Testis (tissue), 3 donors: ENCODE measurements around the gene EFNA3. TPM values are rescaled to one million over a fixed set of nuclear protein-coding genes. Genes with fewer than 3 reads are reported as not detected.

Experiments
- DNase-seq: peaks from one replicate; pipeline ENCODE4 v3.0.0-alpha.2; 2019
- H3K27ac ChIP-seq, 2 donors: fragments of 200-600 bp; sonication (generic); one replicate each; pipeline ENCODE4 v1.5.1; 2019
- H3K27me3 ChIP-seq: fragments of 200-600 bp; sonication (generic); one replicate; pipeline ENCODE4 v1.5.1; 2019
- H3K36me3 ChIP-seq: fragments of 200-600 bp; sonication (generic); one replicate; pipeline ENCODE4 v1.5.1; 2017; ENCODE audit warnings: low read depth; ENCODE audit errors: missing control alignments
- H3K4me1 ChIP-seq: fragments of 200-600 bp; sonication (generic); one replicate; pipeline ENCODE4 v1.5.1; 2019
- H3K4me3 ChIP-seq, 2 donors: fragments of 200-600 bp; sonication (generic); one replicate each; pipeline ENCODE4 v1.5.1; 2017 to 2019
- H3K9me3 ChIP-seq: fragments of 200-600 bp; sonication (generic); one replicate; pipeline ENCODE4 v1.5.1; 2017
- POLR2A ChIP-seq: fragments of 450-650 bp; IDR thresholded peaks from one replicate; pipeline ENCODE4 v1.6.1; 2017; ENCODE audit warnings: antibody characterized with exemption, mild to moderate bottlenecking, moderate library complexity
- WGBS, 2 donors: methylation state at CpG; one replicate each; pipeline ENCODE4 v1.1.5; 2018; 5-methylcytosine and 5-hydroxymethylcytosine counted together
- intact Hi-C: fragments of 100-400 bp; cut with DNase I; formaldehyde crosslinking; loops from one replicate; pipeline ENCODE4 v1.15.1; 2023; ENCODE audit warnings: low total_unique reads
- polyA plus RNA-seq: library from polyadenylated mRNA; stranded (reverse); fragments of 350-450 nt; fragmentation: Illumina TruSeq; extraction: RNeasy Lipid Tissue Mini Kit (QIAGEN cat#74804); gene quantifications from one replicate; pipeline ENCODE4 v1.2.3, GENCODE V29; 2014; ENCODE audit warnings: low read depth, low replicate concordance; ENCODE audit not compliant: insufficient read depth
- total RNA-seq, 2 donors: library from RNA; depleted of rRNA; stranded (reverse); fragments of >200 nt; gene quantifications; one replicate each; pipeline ENCODE4 v1.2.3, GENCODE V29; 2016
- TF ChIP-seq, protein P1 (sequence below), 3 experiments: fragments of 450-650 bp in 2 of 3; fragments of 200-600 bp in 1 of 3; sonication (generic) in 1 of 3; IDR thresholded peaks; one replicate each; pipeline ENCODE4 v1.5.1; 2016 to 2019; ENCODE audit warnings: antibody characterized with exemption in 3 of 3, mild to moderate bottlenecking in 2 of 3, moderate library complexity in 1 of 3

Gene EFNA3
- total and polyA plus RNA-seq, 3 donors from 2014 or later, result 7.5 to 9.9 (median 7.7) TPM

DNA sequence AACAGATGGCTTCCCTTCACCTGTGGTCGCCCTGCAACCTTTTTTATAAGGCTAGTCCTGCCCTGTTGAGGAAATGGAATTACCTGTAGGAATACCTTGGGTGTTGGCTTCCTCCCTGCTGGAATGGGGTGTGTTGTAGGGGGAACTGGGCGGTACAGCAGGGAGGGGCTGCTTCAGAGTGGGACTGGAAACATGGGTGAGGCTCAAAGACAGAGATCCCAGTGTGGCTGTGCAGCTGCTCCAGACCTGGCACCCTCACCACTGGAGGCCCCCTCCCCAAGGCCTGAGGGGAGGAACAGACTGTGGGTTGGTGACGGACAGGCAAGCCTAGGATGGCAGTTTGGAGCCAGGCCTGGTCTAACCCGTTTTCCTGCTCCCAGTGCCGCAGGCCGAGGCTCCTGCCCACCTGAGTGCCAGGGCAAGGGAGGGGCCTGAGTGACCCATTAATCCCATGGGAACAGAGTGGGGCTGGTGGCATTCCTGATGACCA is 4.5 kb downstream of the EFNA3 start:
- no peaks in the 10 kb centered on the region for H3K9me3 ChIP-seq
- no peak overlapping the region for H3K27ac ChIP-seq
- no peak overlapping the region for H3K4me3 ChIP-seq
- 31 to 62% methylated on average over 3 to 6 of the region's 6 CpGs for WGBS, 2 donors
- no peaks in the 10 kb centered on the region for H3K36me3 ChIP-seq
- peaks cover 54% of the 10 kb centered on the region for H3K4me1 ChIP-seq
- H3K27me3 ChIP-seq, result no peaks in the 10 kb centered on the region
- intact Hi-C loops, result no loop called here
- DNase-seq, result no peak
- TF ChIP-seq, protein P1, sequence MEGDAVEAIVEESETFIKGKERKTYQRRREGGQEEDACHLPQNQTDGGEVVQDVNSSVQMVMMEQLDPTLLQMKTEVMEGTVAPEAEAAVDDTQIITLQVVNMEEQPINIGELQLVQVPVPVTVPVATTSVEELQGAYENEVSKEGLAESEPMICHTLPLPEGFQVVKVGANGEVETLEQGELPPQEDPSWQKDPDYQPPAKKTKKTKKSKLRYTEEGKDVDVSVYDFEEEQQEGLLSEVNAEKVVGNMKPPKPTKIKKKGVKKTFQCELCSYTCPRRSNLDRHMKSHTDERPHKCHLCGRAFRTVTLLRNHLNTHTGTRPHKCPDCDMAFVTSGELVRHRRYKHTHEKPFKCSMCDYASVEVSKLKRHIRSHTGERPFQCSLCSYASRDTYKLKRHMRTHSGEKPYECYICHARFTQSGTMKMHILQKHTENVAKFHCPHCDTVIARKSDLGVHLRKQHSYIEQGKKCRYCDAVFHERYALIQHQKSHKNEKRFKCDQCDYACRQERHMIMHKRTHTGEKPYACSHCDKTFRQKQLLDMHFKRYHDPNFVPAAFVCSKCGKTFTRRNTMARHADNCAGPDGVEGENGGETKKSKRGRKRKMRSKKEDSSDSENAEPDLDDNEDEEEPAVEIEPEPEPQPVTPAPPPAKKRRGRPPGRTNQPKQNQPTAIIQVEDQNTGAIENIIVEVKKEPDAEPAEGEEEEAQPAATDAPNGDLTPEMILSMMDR (IDR thresholded peaks at IDR 0.05), result no peak
- TF ChIP-seq POLR2A, result no peak

DNA sequence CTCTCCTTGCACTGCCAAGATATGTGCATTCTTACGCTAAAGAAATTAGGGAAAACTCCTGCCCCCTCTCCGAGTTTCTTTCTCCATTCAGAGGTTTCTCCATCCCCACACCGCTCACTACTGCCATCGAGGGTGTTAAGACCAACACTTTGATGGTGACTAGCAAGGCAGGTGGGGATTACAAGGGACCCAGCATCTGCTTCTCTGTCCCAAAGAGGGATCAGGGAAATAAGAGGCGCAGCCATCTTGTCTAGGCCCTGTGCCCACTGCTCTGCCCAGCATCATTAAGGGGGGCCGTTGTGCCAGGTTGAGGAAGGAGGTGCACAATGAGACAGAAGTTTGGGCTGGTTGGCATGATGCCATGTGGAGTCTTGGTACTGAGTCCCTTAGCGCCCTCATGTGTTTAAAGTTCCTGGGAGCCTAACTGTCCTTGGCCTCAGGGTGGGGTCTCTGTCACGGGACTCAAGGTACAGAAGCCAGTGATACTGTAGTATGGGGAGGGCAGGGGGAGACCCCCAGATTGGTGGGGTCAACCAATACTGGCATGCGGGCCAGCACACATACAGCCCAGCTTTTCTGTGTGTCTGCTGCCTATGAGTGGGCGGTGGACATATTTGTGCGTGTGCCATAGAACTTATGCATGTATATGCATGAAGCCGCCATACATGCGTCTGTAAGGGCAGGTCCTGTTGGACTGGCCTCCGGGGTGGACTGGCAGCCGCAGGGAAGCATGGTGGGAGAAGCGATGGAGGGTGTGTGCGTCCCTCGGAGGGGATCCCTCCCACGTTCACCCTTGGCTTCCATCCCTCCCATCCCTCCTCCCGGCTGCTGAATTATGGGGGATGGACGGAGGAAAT is 5.5 kb downstream of the EFNA3 start:
- peak; percentile 58 for DNase-seq
- Histone ChIP-seq H3K27ac (peak overlapping the region in 1 of 2 donors; percentile 83), H3K4me1 (peaks cover 47% of the 10 kb centered on the region), H3K36me3 (no peaks in the 10 kb centered on the region), H3K4me3 (peak overlapping the region; percentile 69 to 71), H3K27me3 (no peaks in the 10 kb centered on the region), H3K9me3 (no peaks in the 10 kb centered on the region)
- TF ChIP-seq POLR2A, result no peak
- TF ChIP-seq, protein P1 (IDR thresholded peaks at IDR 0.05), result no peak
- intact Hi-C loops, result no loop called here
- 23 to 30% methylated on average over 14 to 21 of the region's 21 CpGs for WGBS, 2 donors

DNA sequence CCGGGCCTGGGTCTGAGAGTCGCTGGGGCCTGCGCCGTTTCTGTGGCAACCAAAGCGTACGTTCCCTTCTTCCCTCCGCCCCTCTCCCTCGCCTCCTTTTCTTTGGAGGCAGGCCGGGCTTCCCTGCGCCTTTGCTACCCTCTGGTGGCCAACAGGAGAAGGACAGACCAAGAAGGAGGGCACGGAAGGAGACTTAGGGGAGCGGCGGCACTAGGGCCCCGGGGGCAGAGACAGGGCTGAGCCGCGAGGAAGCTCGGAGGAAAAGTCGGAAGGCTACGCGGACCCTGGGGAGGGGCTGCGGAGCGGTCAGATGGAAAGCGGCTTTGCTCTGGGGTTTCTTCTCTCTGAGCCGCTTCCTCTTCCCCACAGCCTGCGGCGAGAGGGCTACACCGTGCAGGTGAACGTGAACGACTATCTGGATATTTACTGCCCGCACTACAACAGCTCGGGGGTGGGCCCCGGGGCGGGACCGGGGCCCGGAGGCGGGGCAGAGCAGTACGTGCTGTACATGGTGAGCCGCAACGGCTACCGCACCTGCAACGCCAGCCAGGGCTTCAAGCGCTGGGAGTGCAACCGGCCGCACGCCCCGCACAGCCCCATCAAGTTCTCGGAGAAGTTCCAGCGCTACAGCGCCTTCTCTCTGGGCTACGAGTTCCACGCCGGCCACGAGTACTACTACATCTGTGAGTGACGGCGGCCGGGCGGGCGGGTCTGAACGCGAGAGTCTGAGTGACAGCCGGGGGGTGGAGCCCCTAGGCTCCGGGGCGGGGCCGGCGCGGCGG is 6.3 kb downstream of the EFNA3 start:
- peaks cover 38% of the 10 kb centered on the region for H3K4me1 ChIP-seq

DNA sequence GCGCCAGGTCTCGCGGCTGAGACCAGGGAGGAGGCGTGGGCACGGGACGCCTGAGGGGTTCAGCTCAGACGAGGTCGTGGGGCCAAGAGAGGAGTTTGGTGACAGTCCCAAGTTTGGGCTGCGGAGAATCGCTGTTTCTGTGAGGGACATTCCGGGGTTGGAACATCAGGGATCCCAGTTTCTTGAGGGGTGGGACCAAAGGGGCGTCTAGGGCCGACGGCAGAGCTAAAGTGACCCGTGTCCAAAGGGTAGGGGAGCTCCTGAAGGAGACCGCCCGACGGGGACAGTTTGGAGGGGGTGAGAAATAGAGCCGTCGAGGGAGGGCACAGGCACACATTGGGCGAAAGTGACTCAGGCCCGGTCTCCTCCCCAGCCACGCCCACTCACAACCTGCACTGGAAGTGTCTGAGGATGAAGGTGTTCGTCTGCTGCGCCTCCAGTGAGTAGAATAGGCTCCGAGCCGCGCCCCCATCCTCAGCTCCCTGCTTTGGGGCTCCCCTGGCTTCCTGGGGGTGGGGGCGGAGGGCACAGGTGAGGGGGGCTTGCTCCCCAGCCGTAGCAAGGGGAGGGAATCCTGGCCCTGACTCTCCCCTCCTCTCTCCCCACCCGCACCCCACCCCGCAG is 7.0 kb downstream of the EFNA3 start:
- no peaks in the 10 kb centered on the region for H3K27me3 ChIP-seq
- H3K27ac ChIP-seq, result peak overlapping the region; percentile 83 to 94
- intact Hi-C loops, result no loop called here
- peaks cover 31% of the 10 kb centered on the region for H3K4me1 ChIP-seq
- H3K36me3 ChIP-seq, result no peaks in the 10 kb centered on the region
- no peaks in the 10 kb centered on the region for H3K9me3 ChIP-seq
- DNase-seq, result peak; percentile 56
- TF ChIP-seq POLR2A, result no peak
- TF ChIP-seq, protein P1 (IDR thresholded peaks at IDR 0.05), result no peak
- 0 to 1% methylated on average over 22 to 30 of the region's 32 CpGs for WGBS, 2 donors
- H3K4me3 ChIP-seq, result peak overlapping the region; percentile 69 to 71

More for the DNA sequence above, 6.3 kb downstream of the EFNA3 start:
- H3K36me3 ChIP-seq, result no peaks in the 10 kb centered on the region
- H3K9me3 ChIP-seq, result no peaks in the 10 kb centered on the region
- DNase-seq, result peak; percentile 98
- intact Hi-C loops, result no loop called here
- peak overlapping the region; percentile 69 to 71 for H3K4me3 ChIP-seq
- 0% methylated on average over 18 to 67 of the region's 67 CpGs for WGBS, 2 donors
- no peaks in the 10 kb centered on the region for H3K27me3 ChIP-seq
- TF ChIP-seq POLR2A, result no peak
- TF ChIP-seq, protein P1 (IDR thresholded peaks at IDR 0.05), result peak; percentile 88 to 97 (median 96)
- H3K27ac ChIP-seq, result peak overlapping the region; percentile 83 to 94
